GM10248 (cell line): ENCODE data around the gene BTBD16.
A peak's percentile ranks its signal among the peaks of the same experiment; 100 is the strongest.

ENCODE experiments used
- CTCF ChIA-PET: fragments of 300-600 bp; sonication (Branson Sonifier 250); formaldehyde crosslinking; extraction: SDS; loops from one replicate; lab custom pipeline; 2021; ENCODE audit warnings: antibody characterized with exemption; lab: Yijun Ruan, JAX
- POLR2A ChIA-PET: fragments of 350-650 bp; sonication (Branson Sonifier 250); formaldehyde crosslinking; extraction: SDS; loops from one replicate; lab custom pipeline; 2020; ENCODE audit warnings: antibody characterized with exemption; lab: Yijun Ruan, JAX
- DNase-seq: peaks from one replicate; pipeline ENCODE4 v3.0.0; 2012; ENCODE audit errors: extremely low spot score
- CTCF ChIP-seq: IDR thresholded peaks from 2 replicates; pipeline ENCODE4 v1.5.1; 2012; ENCODE audit warnings: mild to moderate bottlenecking, low read depth; ENCODE audit errors: extremely low read depth, missing control alignments, control extremely low read depth

The BTBD16 gene

GRCh38 chr10:122373721-122374120 lies 102.6 kb downstream of the BTBD16 start:
- no peak for DNase-seq
- POLR2A ChIA-PET = interaction anchor here (0.9 kb wide), 1 partner anchor 81 kb away, joined by 3 read pairs; no protein-coding TSS in a partner anchor
- CTCF ChIA-PET = interaction anchor here (1.0 to 1.9 kb wide), 6 partner anchors 13 to 74 kb away, joined by 3 to 8 read pairs (median 4); no protein-coding TSS in a partner anchor
- no peak for TF ChIP-seq CTCF

GRCh38 chr10:122374237-122374858 lies 103.3 kb downstream of the BTBD16 start, which contains the start of gene PLEKHA1:
Gene PLEKHA1 (plus strand): TSS chr10:122374708. CDS start chr10:122393201, 18,493 bp downstream.
- CTCF ChIA-PET = interaction anchor here (1.0 to 1.9 kb wide), 7 partner anchors 10 to 75 kb away, joined by 3 to 8 read pairs (median 4); no protein-coding TSS in a partner anchor
- peak; percentile 90 for DNase-seq
- TF ChIP-seq CTCF = no peak
- POLR2A ChIA-PET = interaction anchor here (0.9 kb wide), 1 partner anchor 81 kb away, joined by 3 read pairs; no protein-coding TSS in a partner anchor

- ChIA-PET POLR2A (no interaction called here), CTCF (interaction anchor here (1.0 to 1.7 kb wide), 8 partner anchors 9 to 95 kb away, joined by 3 to 6 read pairs (median 4); no protein-coding TSS in a partner anchor)
- no peak for TF ChIP-seq CTCF
- peak; percentile 67 for DNase-seq
These were observed 104.0 kb downstream of the BTBD16 start for GRCh38 chr10:122374859-122375678.

- TF ChIP-seq CTCF = no peak
- CTCF ChIA-PET = interaction anchor here (0.9 to 1.7 kb wide), 4 partner anchors 8 to 96 kb away, joined by 3 to 5 read pairs (median 3); no protein-coding TSS in a partner anchor
- POLR2A ChIA-PET = no interaction called here
- no peak for DNase-seq
These were observed 104.6 kb downstream of the BTBD16 start for GRCh38 chr10:122375679-122376160.

- no peak for TF ChIP-seq CTCF
- no peak for DNase-seq
- ChIA-PET CTCF (interaction anchor here (0.9 kb wide), 1 partner anchor 77 kb away, joined by 3 read pairs; no protein-coding TSS in a partner anchor), POLR2A (no interaction called here)
These were observed 105.4 kb downstream of the BTBD16 start for GRCh38 chr10:122376364-122376961.
